Effector memory CD8-positive, alpha-beta T cell (primary cell): ENCODE results near the gene ASB18.

Experiments used
- ATAC-seq: fragments of 150-1000 bp; cut with Tn5 transposase; replicated peaks from 2 replicates; pipeline ENCODE4 v1.10.0; 2021; ENCODE audit warnings: mild to moderate bottlenecking, moderate library complexity
- DNase-seq, 3 experiments: peaks; one replicate each; pipeline ENCODE4 v3.0.0; 2021
- H3K27ac Mint-ChIP-seq, 2 donors: one replicate each; pipeline ENCODE4 v1.8.0; 2022; ENCODE audit warnings: mild to moderate bottlenecking in 2 of 2, mixed read lengths in 2 of 2, moderate library complexity in 2 of 2
- H3K27me3 Mint-ChIP-seq, 2 donors: one replicate each; pipeline ENCODE4 v1.8.0; 2022; ENCODE audit warnings: mixed read lengths in 2 of 2
- H3K36me3 Mint-ChIP-seq: one replicate; pipeline ENCODE4 v1.8.0; 2022; ENCODE audit warnings: mild to moderate bottlenecking, moderate library complexity, mixed read lengths; ENCODE audit not compliant: insufficient read depth
- H3K4me1 Mint-ChIP-seq, 2 donors: one replicate each; pipeline ENCODE4 v1.8.0; 2022; ENCODE audit warnings: low read depth in 2 of 2, mixed read lengths in 2 of 2
- H3K4me3 Mint-ChIP-seq, 2 donors: one replicate each; pipeline ENCODE4 v1.8.0; 2022; ENCODE audit warnings: mild to moderate bottlenecking in 2 of 2, mixed read lengths in 2 of 2, moderate library complexity in 2 of 2
- H3K9me3 Mint-ChIP-seq, 2 donors: one replicate each; pipeline ENCODE4 v1.8.0; 2022; ENCODE audit warnings: mixed read lengths in 2 of 2
- total RNA-seq, 9 experiments: gene quantifications; one replicate each; lab custom pipeline; 2026; lab: John Stamatoyannopoulos, UW

Gene ASB18, protein sequence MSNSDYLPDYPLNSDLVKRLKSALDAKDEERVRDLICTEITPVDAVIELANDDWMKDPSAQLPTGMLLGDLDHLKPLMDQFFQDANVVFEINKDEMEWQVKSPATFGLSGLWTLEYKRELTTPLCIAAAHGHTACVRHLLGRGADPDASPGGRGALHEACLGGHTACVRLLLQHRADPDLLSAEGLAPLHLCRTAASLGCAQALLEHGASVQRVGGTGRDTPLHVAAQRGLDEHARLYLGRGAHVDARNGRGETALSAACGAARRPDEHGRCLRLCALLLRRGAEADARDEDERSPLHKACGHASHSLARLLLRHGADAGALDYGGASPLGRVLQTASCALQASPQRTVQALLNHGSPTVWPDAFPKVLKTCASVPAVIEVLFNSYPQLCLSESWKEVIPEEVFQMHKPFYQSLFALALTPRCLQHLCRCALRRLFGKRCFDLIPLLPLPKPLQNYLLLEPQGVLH
- total RNA-seq = 0 to 0.12 (median 0) reads per million in 9 experiments

DNA sequence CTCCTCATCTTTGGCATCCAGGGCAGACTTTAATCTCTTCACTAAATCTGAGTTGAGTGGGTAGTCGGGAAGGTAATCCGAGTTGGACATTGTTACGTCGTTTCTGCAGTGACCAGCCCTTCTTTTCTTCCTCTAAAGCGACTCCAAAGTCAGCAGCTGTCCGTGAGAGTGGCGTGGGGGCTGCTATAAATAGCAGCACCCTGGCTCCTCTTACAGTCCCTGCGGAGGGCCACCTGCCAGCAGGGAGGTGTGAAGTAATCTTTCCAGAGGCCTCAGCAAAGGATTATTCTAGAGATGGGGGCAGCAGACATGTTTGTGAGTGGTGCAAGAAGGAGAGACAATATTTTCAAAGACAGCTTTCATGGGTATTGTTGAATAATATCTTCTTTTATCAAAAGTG lies at the start of gene ASB18:
Gene ASB18, minus strand, starts transcription at position 151 of the 400 bp plus-strand sequence. Its CDS starts 61 bp downstream, at position 90.
- no peaks in the 10 kb centered on the region for H3K9me3 Mint-ChIP-seq
- ATAC-seq = no peak
- H3K36me3 Mint-ChIP-seq = no peaks in the 10 kb centered on the region
- DNase-seq = no peak
- peaks cover 43 to 94% of the 10 kb centered on the region in 2 donors for H3K27me3 Mint-ChIP-seq
- no peak within 1 kb of the TSS for H3K27ac Mint-ChIP-seq
- no peak within 1 kb of the TSS for H3K4me3 Mint-ChIP-seq
- no peaks in the 10 kb centered on the region for H3K4me1 Mint-ChIP-seq

DNA sequence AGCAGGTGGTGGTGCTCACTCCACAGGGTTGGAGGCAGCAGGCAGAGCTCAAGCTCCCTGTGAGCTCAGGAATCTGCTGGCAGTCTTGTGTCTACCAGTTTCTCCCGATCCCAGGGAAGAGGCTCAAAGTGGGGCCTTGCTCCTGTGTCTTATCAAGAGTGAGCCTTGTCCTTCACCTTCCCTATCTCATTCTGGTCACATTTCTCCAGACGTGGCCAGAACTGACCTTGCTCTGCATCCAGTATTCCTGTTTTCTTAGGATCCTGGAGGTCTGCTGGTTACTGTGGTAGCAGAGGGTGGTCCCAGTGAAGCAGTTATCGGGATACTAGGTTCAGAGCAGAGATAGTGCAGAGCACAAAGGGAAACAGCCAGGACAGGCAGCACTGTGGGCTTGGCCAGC lies 47.1 kb upstream of the ASB18 start:
- Mint-ChIP-seq H3K9me3 (no peaks in the 10 kb centered on the region), H3K36me3 (no peaks in the 10 kb centered on the region), H3K27ac (no peak overlapping the region), H3K4me3 (no peak overlapping the region), H3K4me1 (no peaks in the 10 kb centered on the region), H3K27me3 (peaks cover 44 to 76% of the 10 kb centered on the region in 2 donors)
- DNase-seq (no peak), ATAC-seq (no peak)

DNA sequence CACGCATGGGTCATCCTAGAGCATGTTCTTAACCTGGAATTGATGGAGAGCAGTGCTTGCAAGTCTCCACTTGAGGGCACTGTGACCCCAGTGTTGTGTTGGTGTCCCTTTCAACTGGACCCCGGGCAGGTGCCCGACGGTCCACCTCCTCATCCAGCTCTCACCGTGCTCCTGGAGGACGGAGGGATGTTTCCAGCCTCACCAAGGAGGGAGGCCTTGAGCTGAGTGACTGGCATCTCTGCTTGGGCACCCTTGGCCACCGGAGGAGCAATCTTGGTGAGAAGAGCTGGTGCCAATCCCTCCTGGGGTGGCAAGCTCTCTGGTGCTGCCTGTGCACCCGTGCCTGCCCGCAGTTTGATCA lies 45.4 kb upstream of the ASB18 start:
- H3K27me3 Mint-ChIP-seq = peaks cover 43 to 73% of the 10 kb centered on the region in 2 donors
- DNase-seq (no peak), ATAC-seq (no peak)
- H3K4me3 Mint-ChIP-seq = no peak overlapping the region
- no peaks in the 10 kb centered on the region for H3K9me3 Mint-ChIP-seq
- no peak overlapping the region for H3K27ac Mint-ChIP-seq
- H3K36me3 Mint-ChIP-seq = no peaks in the 10 kb centered on the region
- no peaks in the 10 kb centered on the region for H3K4me1 Mint-ChIP-seq

DNA sequence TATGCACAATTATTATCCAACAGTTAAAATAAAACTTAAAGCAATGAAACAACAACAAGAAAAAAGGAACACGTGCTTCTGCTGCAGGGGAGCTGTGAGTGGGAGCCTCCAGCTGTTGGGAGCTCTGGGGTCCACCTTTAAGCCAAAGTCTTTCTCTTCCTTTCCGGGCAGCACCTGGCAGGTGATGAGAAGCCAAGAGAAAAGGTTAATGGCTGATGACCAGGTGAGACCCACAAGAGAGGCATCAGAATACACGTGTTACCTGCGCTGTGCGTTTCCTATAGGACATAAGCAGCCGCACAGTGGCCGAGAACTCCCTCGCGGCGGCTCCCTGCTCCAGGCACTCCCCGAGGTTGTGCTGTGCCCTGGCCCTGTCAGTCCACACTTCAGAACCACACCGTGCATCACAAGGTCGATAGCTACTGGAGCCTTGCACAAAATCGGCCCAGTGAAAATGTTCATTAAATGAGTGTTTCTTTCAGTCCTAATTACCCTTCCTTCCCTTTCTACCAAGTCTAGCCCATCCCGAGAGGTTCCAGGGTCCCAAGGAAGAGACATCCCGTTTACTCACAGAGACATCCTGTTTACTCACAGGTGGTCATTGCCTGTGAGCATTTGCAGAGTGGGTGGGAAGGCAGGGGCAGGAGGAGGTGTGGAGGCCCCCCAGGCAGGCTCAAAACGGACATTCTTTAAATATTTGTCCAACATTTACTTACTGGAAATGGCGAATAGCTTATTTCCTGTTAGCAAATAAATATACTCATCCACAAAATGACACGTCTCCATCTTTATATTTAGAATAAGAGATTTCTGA lies 44.9 kb upstream of the ASB18 start:
- Mint-ChIP-seq H3K4me3 (no peak overlapping the region), H3K36me3 (no peaks in the 10 kb centered on the region), H3K4me1 (no peaks in the 10 kb centered on the region), H3K9me3 (no peaks in the 10 kb centered on the region), H3K27ac (no peak overlapping the region), H3K27me3 (peaks cover 43 to 71% of the 10 kb centered on the region in 2 donors)
- ATAC-seq (no peak), DNase-seq (no peak)

DNA sequence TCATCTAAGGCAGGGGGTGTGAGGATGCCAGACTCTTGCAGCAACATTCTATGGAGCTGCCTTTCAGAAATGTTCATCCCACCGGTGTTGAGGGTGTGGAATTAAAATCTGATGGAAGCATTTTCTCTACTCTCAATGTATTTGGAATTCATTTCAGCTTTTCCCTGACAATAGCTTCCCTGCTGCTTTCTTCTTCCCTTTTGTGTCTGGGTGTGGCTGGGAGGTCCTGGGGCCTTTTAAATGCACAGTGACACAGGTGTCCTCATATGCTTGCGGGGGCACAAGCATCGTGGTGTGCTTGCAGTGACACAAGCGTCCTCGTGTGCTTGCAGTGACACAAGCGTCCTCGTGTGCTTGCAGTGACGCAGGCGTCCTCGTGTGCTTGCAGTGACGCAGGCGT lies 43.4 kb upstream of the ASB18 start:
- DNase-seq = no peak
- H3K4me1 Mint-ChIP-seq = no peaks in the 10 kb centered on the region
- ATAC-seq = no peak
- H3K27me3 Mint-ChIP-seq = peaks cover 44 to 63% of the 10 kb centered on the region in 2 donors
- no peak overlapping the region for H3K4me3 Mint-ChIP-seq
- H3K9me3 Mint-ChIP-seq = no peaks in the 10 kb centered on the region
- H3K36me3 Mint-ChIP-seq = no peaks in the 10 kb centered on the region
- no peak overlapping the region for H3K27ac Mint-ChIP-seq

DNA sequence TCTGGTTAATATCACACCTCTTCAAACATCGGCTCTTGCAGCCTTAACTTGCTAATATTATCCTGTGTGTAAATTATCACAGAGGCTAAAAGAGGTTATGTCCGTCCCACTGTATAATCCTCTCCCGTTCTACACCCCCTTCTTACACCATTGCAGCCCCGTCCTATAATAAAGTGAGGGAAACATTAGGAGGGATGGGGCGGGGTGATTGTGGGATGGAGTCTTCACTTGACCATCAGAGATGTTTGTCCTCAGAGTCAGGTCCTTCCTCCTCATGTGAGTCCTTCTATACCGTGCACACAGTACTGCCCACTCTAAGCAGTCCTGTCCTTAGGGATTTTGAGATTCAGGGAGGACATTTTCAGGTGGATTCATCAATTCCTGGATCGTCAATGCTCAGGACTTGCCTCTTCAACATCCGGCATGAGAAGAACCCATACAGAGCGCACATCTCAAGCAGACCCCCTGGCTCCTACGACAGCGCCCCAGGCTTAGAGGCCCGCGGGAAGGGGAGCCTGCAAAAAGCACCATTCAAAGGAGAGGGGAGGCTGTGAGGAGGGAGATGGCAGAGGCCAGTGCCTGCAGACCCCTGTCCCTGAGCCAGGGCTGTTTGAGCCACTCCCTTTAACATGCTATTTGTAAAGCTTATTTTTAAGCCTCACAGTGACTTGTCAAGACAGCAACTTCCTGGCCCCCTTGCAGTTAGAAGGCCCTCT lies 42.8 kb upstream of the ASB18 start:
- ATAC-seq (no peak), DNase-seq (no peak)
- Mint-ChIP-seq H3K9me3 (no peaks in the 10 kb centered on the region), H3K36me3 (no peaks in the 10 kb centered on the region), H3K4me1 (no peaks in the 10 kb centered on the region), H3K27ac (no peak overlapping the region), H3K27me3 (peaks cover 50 to 70% of the 10 kb centered on the region in 2 donors), H3K4me3 (no peak overlapping the region)

DNA sequence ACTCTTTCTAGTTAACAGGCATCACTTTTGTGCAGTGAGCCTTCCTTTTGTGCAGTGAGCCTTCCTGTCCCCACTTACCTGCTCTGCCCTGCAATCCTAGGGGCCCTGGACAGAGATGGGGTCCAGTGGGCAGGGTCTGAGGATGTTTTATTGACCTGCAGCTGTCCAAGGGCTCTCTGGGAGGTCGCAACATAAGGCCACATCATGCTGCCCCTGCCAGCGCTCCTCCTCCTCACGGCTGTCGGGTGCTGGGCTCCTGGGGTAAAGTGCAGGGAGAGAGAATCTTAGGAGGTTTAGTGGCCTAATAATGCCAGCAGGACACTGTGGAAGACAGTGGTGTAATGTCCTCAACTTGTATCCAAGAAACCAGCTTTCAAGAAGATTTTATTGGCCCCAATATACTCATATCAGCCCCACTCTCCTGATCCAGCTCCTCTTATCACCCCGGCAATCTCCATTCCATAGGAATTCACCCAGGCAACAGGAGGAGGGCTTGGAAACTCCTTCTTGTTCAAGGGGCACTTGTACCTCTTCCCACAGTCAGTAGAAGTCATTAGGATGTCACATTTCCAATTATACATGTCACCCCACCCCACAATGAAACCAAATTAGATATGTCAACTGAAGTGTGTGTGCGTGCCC lies 41.9 kb upstream of the ASB18 start:
- Mint-ChIP-seq H3K27me3 (peaks cover 46 to 64% of the 10 kb centered on the region in 2 donors), H3K4me1 (no peaks in the 10 kb centered on the region), H3K36me3 (no peaks in the 10 kb centered on the region), H3K27ac (no peak overlapping the region), H3K4me3 (no peak overlapping the region), H3K9me3 (no peaks in the 10 kb centered on the region)
- DNase-seq = no peak
- no peak for ATAC-seq

DNA sequence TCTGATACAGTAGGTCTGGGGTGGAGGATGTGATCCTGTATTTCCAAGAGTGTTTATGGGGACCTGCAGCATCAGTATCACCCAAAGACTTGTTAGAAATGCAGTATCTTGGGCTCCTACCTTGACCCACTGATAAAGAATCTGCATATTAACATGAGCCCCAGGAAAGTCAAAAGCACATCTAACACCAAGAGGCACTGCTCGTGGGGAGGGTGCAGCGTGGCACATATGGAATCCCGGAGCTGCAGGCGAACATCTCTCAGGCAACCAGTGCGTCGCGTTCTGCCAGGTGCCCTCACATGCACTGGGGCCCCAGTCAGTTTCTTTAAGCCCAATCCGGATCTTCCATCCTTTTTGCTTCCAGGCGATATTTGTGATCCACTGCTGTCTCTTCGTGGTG lies 41.3 kb upstream of the ASB18 start:
- no peak overlapping the region for H3K27ac Mint-ChIP-seq
- no peaks in the 10 kb centered on the region for H3K9me3 Mint-ChIP-seq
- H3K4me3 Mint-ChIP-seq = no peak overlapping the region
- ATAC-seq = no peak
- no peaks in the 10 kb centered on the region for H3K36me3 Mint-ChIP-seq
- H3K27me3 Mint-ChIP-seq = peaks cover 42 to 59% of the 10 kb centered on the region in 2 donors
- H3K4me1 Mint-ChIP-seq = no peaks in the 10 kb centered on the region
- DNase-seq = no peak

DNA sequence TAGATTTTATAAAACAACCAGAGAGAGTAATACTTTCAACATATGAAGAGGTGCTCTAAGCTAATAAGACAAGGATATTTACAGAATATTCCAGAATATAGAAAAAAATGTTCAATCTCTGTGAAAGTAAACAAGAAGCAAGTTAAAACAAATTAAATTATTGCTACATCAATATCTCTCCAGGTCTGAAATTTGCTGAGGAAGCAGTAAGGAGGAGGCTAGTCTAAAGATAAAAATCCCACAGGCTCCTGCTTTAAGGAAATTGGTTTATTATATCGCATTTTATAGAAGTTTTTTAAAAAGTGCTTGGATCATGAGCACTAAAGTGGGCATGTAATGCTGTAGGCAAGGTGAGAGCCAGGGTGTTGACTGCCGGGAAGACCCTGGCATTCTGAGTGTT lies 39.7 kb upstream of the ASB18 start:
- no peaks in the 10 kb centered on the region for H3K36me3 Mint-ChIP-seq
- no peak for DNase-seq
- peaks cover 46 to 56% of the 10 kb centered on the region in 2 donors for H3K27me3 Mint-ChIP-seq

DNA sequence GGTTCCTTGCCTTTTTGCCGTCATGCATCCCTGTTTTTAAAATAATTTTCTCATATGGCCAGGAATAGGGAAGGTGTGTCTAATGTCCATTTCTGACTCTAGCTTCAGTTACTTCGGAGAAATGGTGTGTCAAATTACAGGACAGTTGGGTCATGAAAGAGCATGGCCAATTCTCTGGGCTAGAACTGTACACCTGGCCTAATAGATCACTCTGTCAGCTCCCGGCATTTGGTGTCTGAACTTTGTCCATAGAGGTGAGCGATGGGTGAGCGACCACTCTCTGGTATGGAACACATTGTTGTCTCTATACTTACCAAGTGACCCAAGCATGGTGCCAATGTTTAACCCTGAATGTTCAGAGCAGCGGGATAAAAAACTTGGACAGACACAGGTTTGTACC lies 38.3 kb upstream of the ASB18 start:
- Mint-ChIP-seq H3K4me3 (no peak overlapping the region), H3K27ac (no peak overlapping the region), H3K36me3 (no peaks in the 10 kb centered on the region), H3K4me1 (no peaks in the 10 kb centered on the region), H3K27me3 (peaks cover 48 to 59% of the 10 kb centered on the region in 2 donors), H3K9me3 (no peaks in the 10 kb centered on the region)
- no peak for ATAC-seq
- no peak for DNase-seq

More for the DNA sequence above, 39.7 kb upstream of the ASB18 start:
- no peak overlapping the region for H3K27ac Mint-ChIP-seq
- H3K4me3 Mint-ChIP-seq = no peak overlapping the region
- no peaks in the 10 kb centered on the region for H3K9me3 Mint-ChIP-seq
- no peak for ATAC-seq
- H3K4me1 Mint-ChIP-seq = no peaks in the 10 kb centered on the region

DNA sequence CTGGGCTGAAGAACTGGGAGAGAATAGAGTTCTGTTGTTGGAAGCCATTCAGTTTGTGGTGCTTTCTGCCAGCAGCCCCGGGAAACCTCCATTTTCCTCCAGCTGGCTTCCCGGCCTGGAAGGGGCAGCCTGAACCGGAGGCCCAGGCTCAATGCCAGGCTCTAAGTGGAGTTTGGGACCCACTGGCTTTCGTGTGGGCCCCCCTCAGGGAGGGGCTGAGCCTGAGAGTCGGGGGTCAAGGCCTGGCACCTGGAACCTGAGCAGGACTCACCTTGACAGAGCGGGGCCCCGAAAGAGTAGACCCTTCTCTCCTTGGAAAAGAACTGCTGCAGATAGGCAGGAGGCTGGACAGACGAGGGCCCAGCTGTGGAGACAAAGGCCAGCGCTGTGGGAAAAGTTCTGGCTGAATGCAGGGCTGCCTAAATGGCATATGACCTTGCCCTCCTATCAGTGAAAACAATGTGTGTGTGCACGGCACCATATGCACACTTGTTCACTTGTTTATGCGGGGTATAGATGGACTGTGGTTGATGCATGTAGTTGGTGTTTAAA lies 34.8 kb upstream of the ASB18 start:
- no peak for ATAC-seq
- no peak for DNase-seq
- no peak overlapping the region for H3K4me3 Mint-ChIP-seq
- no peaks in the 10 kb centered on the region for H3K4me1 Mint-ChIP-seq
- H3K27ac Mint-ChIP-seq = no peak overlapping the region
- no peaks in the 10 kb centered on the region for H3K9me3 Mint-ChIP-seq
- H3K36me3 Mint-ChIP-seq = no peaks in the 10 kb centered on the region
- peaks cover 47 to 60% of the 10 kb centered on the region in 2 donors for H3K27me3 Mint-ChIP-seq

DNA sequence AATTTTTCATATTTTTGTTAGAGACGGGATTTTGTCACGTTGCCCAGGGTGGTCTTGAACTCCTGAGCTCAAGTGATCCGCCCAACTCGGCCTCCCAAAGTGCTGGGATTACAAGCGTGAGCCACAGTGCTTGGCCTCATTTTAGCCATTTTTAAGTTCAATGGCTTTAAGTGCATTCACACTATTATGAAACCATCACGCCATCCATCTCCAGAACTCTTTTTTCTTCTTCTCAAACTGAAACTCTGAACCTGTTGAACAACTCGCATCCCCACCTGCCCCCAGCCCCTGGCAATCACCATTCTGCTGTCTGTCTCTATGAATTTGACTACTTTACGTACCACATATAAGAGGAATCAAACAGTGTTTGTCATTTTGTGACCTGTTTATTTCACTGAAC lies 31.3 kb upstream of the ASB18 start:
- peaks cover 51 to 67% of the 10 kb centered on the region in 2 donors for H3K27me3 Mint-ChIP-seq

DNA sequence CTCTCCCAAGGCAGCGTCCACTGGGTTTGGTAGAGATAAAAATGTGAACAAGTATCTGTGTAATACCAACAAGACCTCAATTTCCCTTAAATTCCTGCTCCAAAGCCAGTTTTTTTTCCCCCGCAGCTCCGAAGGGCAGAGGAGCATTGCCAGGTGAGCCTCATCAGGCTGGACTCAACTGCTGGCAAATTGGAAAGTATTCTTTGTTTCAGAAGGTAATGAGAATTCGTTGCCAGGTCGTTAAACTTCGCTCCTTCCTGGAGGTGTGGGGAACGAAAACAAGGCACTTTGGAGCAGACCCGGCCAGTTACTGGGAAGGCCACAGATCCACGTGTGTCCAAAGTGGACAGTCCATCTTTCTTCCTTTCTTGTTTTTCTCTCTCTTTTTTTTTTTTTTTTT lies 30.4 kb upstream of the ASB18 start:
- Mint-ChIP-seq H3K4me1 (no peaks in the 10 kb centered on the region), H3K4me3 (no peak overlapping the region), H3K36me3 (no peaks in the 10 kb centered on the region), H3K27me3 (peaks cover 49 to 70% of the 10 kb centered on the region in 2 donors), H3K9me3 (no peaks in the 10 kb centered on the region), H3K27ac (no peak overlapping the region)
- DNase-seq (no peak), ATAC-seq (no peak)

More for the DNA sequence above, 31.3 kb upstream of the ASB18 start:
- ATAC-seq (no peak), DNase-seq (no peak)
- Mint-ChIP-seq H3K9me3 (no peaks in the 10 kb centered on the region), H3K4me3 (no peak overlapping the region), H3K27ac (no peak overlapping the region), H3K36me3 (no peaks in the 10 kb centered on the region), H3K4me1 (no peaks in the 10 kb centered on the region)
